ENCODE results near the gene SLC37A2. TPM values are rescaled to one million over a fixed set of nuclear protein-coding genes. Genes with fewer than 3 reads are reported as not detected.
"Not testable (repeated sequence)": the region's sequence is repeated elsewhere in the genome, so short reads cannot be mapped to it uniquely, and the experiment has no call there.

The SLC37A2 gene
- total RNA-seq, 2 experiments from 2014 or later = 0.41 to 0.76 TPM

DNA sequence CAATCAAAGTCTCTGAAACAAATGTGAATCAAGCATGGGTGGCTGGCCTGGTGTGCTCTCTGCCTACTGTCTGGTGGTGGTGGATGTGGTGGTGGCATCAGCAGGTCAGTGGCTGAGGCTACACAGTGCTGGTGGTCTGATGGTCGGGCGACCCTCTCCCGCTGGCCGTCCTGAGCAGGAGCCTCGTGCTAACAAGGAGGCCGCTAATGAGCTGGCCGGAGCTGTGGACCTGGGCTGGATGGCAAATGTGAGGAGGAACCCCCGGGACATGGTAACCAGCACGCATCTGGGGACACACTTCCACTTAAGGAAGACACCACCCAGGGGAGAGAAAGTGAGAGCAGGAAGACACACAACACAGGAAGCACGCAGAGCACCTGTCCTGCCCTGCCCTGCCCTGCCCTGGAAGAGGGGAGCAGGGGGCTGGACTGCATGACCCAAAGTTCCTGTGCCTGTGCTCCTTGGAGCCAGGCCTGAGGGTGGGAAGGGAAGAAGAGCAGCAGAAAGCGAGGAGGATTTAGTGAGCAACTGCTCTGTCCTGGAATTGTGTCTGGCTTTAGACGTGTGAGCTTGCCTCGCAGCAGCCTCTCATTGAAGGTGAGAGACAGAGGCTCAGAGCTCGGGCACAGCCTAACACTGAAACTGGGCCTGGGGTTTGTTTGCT is 23.7 kb downstream of the SLC37A2 start:
- no peak for ATAC-seq
- no peaks in the 10 kb centered on the region for H3K27me3 Mint-ChIP-seq
- ChIA-PET POLR2A (no interaction called here), CTCF (no interaction called here)
- H3K4me1 Mint-ChIP-seq = peaks cover 3% of the 10 kb centered on the region
- no peaks in the 10 kb centered on the region for H3K9me3 Mint-ChIP-seq (ENCODE audit: low read depth)
- no peak overlapping the region for H3K27ac Mint-ChIP-seq
- H3K4me3 Mint-ChIP-seq = no peak overlapping the region
- intact Hi-C loops (cut with DNase I, micrococcal nuclease) = no loop called here
- H3K36me3 Mint-ChIP-seq (ENCODE audit: low read depth) = no peaks in the 10 kb centered on the region
- no peak for DNase-seq

GRCh38 chr11:125088123-125088522 is 25.0 kb downstream of the SLC37A2 start:
- DNase-seq = no peak
- H3K36me3 Mint-ChIP-seq (ENCODE audit: low read depth) = no peaks in the 10 kb centered on the region
- ChIA-PET POLR2A (no interaction called here), CTCF (no interaction called here)
- H3K27ac Mint-ChIP-seq = no peak overlapping the region
- H3K27me3 Mint-ChIP-seq = no peaks in the 10 kb centered on the region
- ATAC-seq = no peak
- intact Hi-C loops (cut with DNase I, micrococcal nuclease) = no loop called here
- peaks cover 3% of the 10 kb centered on the region for H3K4me1 Mint-ChIP-seq
- no peaks in the 10 kb centered on the region for H3K9me3 Mint-ChIP-seq (ENCODE audit: low read depth)
- H3K4me3 Mint-ChIP-seq = no peak overlapping the region

GRCh38 chr11:125088576-125089455 is 25.7 kb downstream of the SLC37A2 start:
- no peaks in the 10 kb centered on the region for H3K27me3 Mint-ChIP-seq
- H3K9me3 Mint-ChIP-seq (ENCODE audit: low read depth) = no peaks in the 10 kb centered on the region
- ATAC-seq (no peak), DNase-seq (no peak)
- H3K4me3 Mint-ChIP-seq = no peak overlapping the region
- no peak overlapping the region for H3K27ac Mint-ChIP-seq
- ChIA-PET CTCF (no interaction called here), POLR2A (no interaction called here)
- intact Hi-C loops (cut with DNase I, micrococcal nuclease) = no loop called here
- H3K36me3 Mint-ChIP-seq (ENCODE audit: low read depth) = no peaks in the 10 kb centered on the region
- H3K4me1 Mint-ChIP-seq = peaks cover 3% of the 10 kb centered on the region

DNA sequence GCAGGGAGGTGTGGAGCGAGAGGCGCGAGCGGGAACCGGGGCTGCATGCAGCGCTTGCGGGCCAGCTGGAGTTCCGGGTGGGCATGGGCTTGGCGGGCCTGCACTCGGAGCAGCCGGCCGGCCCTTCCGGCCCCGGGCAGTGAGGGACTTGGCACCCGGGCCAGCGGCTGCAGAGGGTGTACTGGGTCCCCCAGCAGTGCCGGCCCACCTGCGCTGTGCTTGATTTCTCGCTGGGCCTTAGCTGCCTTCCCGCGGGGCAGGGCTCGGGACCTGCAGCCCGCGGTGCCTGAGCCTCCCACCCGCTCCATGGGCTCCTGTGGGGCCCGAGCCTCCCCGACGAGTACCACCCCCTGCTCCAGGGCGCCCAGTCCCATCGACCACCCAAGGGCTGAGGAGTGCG is 26.4 kb downstream of the SLC37A2 start:
- CTCF ChIA-PET, ATAC-seq: not testable (repeated sequence)

GRCh38 chr11:125090151-125090550 is 27.0 kb downstream of the SLC37A2 start:
- POLR2A ChIA-PET; ATAC-seq; H3K4me3 Mint-ChIP-seq; H3K9me3 Mint-ChIP-seq (ENCODE audit: low read depth); DNase-seq; H3K27ac Mint-ChIP-seq; H3K4me1 Mint-ChIP-seq; H3K27me3 Mint-ChIP-seq; H3K36me3 Mint-ChIP-seq (ENCODE audit: low read depth): not testable (repeated sequence)
- intact Hi-C loops (cut with DNase I, micrococcal nuclease) = loop anchor here in 1 of 2 experiments (5.0 to 10.0 kb wide), 2 partner anchors 257 to 315 kb away; no protein-coding TSS in a partner anchor
- CTCF ChIA-PET = interaction anchor here (1.3 to 1.4 kb wide), 2 partner anchors 14 to 54 kb away, joined by 3 to 4 read pairs; no protein-coding TSS in a partner anchor

More for the DNA sequence above, 26.4 kb downstream of the SLC37A2 start:
- intact Hi-C loops (cut with DNase I, micrococcal nuclease); POLR2A ChIA-PET; H3K27me3 Mint-ChIP-seq; H3K27ac Mint-ChIP-seq; H3K9me3 Mint-ChIP-seq (ENCODE audit: low read depth); H3K4me1 Mint-ChIP-seq; H3K4me3 Mint-ChIP-seq; H3K36me3 Mint-ChIP-seq (ENCODE audit: low read depth); DNase-seq: not testable (repeated sequence)

GRCh38 chr11:125090816-125091215 is 27.7 kb downstream of the SLC37A2 start:
- Mint-ChIP-seq H3K4me1 (peaks cover 3% of the 10 kb centered on the region), H3K4me3 (no peak overlapping the region), H3K27me3 (no peaks in the 10 kb centered on the region), H3K36me3 (ENCODE audit: low read depth) (no peaks in the 10 kb centered on the region), H3K9me3 (ENCODE audit: low read depth) (no peaks in the 10 kb centered on the region), H3K27ac (no peak overlapping the region)
- no peak for DNase-seq
- ChIA-PET CTCF (interaction anchor here (0.7 to 1.8 kb wide), 6 partner anchors 13 to 264 kb away, joined by 3 to 23 read pairs (median 4); no protein-coding TSS in a partner anchor), POLR2A (no interaction called here)
- no peak for ATAC-seq
- intact Hi-C loops (cut with DNase I, micrococcal nuclease) = loop anchor here in 1 of 2 experiments (1.0 to 10.0 kb wide), 3 partner anchors 50 to 314 kb away; no protein-coding TSS in a partner anchor

DNA sequence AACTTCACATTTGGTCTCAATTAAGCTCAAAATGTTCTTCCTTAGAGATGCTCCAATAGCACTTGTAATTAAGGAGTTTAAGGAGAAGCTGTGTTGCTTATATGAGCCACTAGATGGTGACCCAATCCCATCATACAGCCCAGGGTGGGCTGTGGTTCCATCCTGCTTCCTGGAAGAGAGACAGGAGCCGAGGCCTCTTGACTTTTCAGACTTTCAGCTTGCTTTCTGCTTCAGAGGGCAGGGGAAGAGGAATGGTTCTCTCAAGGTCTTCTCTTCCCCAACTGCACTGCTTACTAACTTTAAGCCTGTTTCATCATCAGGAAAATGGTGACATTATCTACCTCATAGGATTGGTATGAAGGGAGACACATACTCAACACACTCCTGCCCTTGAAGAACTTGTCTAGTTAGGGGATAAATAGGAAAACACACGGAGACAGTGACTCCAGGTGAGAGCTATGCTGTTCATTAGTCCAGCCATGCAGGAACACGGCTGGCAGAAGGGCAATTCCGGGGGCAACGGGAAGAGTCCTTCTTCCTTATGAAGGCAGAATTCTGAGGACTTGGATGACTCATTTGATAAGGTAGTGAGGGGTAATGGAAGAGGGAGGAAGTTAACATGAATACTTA is 28.3 kb downstream of the SLC37A2 start:
- intact Hi-C loops (cut with DNase I, micrococcal nuclease) = loop anchor here in 1 of 2 experiments (1.0 to 10.0 kb wide), 3 partner anchors 50 to 313 kb away; no protein-coding TSS in a partner anchor
- POLR2A ChIA-PET = no interaction called here
- peaks cover 3% of the 10 kb centered on the region for H3K4me1 Mint-ChIP-seq

DNA sequence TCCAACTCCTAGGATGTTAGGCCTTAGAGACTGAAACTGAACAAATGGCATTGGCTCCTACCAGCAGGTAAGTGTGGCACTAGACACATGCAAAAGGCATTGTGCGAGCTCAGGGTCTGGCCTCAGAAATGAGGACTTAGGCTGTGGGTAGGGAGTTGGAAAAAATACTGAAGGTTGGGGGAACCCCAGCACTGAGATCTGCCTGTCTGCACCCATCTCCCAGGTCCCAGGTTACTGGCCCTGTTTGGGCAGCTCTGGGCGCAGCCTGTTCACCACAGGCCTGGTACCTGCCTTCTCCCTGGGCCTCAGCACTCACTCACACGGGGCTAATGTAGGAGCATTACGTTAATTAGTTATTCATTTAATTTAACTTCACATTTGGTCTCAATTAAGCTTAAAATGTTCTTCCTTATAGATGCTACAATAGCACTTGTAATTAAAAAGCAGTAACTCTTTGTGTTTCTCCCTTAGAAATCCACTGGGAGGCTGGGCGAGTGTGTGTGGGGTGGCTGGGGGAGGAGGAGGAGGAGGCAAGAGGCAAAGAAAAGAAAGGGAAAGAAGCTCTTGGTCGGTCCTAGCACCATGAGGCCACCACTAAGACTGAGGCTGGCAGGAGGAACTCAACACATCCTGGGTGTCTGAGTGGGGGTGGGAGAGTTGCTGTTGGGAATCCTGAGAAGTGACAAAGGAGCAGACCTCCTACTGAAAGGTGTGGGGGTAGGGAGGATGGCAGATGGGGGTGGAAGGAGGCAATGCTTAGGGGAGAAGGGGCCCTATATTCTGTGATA is 29.0 kb downstream of the SLC37A2 start:
- POLR2A ChIA-PET = no interaction called here
- ATAC-seq (no peak), DNase-seq (no peak)
- H3K4me1 Mint-ChIP-seq = peaks cover 3% of the 10 kb centered on the region
- intact Hi-C loops (cut with DNase I, micrococcal nuclease) = loop anchor here in 1 of 2 experiments (1.0 to 10.0 kb wide), 3 partner anchors 49 to 313 kb away; no protein-coding TSS in a partner anchor
- CTCF ChIA-PET = interaction anchor here (0.8 to 1.8 kb wide), 4 partner anchors 32 to 263 kb away, joined by 3 to 23 read pairs (median 6); no protein-coding TSS in a partner anchor
- no peaks in the 10 kb centered on the region for H3K27me3 Mint-ChIP-seq
- no peak overlapping the region for H3K4me3 Mint-ChIP-seq
- no peaks in the 10 kb centered on the region for H3K9me3 Mint-ChIP-seq (ENCODE audit: low read depth)
- no peak overlapping the region for H3K27ac Mint-ChIP-seq
- H3K36me3 Mint-ChIP-seq (ENCODE audit: low read depth) = no peaks in the 10 kb centered on the region

More for the DNA sequence above, 28.3 kb downstream of the SLC37A2 start:
- CTCF ChIA-PET = interaction anchor here (0.6 to 1.8 kb wide), 8 partner anchors 12 to 263 kb away, joined by 3 to 23 read pairs (median 4); no protein-coding TSS in a partner anchor
- H3K27me3 Mint-ChIP-seq = no peaks in the 10 kb centered on the region
- ATAC-seq (peak; percentile 49), DNase-seq (no peak)
- no peaks in the 10 kb centered on the region for H3K36me3 Mint-ChIP-seq (ENCODE audit: low read depth)
- H3K9me3 Mint-ChIP-seq (ENCODE audit: low read depth) = no peaks in the 10 kb centered on the region
- H3K4me3 Mint-ChIP-seq = no peak overlapping the region
- no peak overlapping the region for H3K27ac Mint-ChIP-seq

DNA sequence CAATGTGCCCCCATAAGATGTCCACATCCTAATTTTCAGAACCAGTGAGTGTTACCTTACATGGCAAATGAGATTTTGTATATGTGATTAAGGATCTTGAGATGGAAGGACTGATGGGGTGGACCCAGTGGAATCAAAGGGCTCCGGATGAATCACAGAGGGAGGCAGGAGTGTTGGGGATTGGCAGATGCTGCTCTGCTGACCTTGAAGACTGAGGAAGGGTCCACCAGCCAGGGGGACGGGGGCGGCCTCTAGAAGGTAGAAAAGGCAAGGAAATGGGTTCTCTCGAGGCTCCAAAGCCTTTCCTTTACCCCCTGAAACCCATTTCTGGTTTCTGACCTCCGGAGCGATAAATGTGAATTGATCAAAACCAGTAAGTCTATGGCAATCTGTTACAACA is 29.6 kb downstream of the SLC37A2 start:
- POLR2A ChIA-PET = no interaction called here
- CTCF ChIA-PET = interaction anchor here (1.6 kb wide), 1 partner anchor 262 kb away, joined by 3 read pairs; no protein-coding TSS in a partner anchor
- H3K27me3 Mint-ChIP-seq = no peaks in the 10 kb centered on the region
- H3K36me3 Mint-ChIP-seq (ENCODE audit: low read depth) = peaks cover 4% of the 10 kb centered on the region
- H3K4me1 Mint-ChIP-seq = peaks cover 3% of the 10 kb centered on the region
- no peaks in the 10 kb centered on the region for H3K9me3 Mint-ChIP-seq (ENCODE audit: low read depth)
- no peak overlapping the region for H3K4me3 Mint-ChIP-seq
- intact Hi-C loops (cut with DNase I, micrococcal nuclease) = loop anchor here in 1 of 2 experiments (5.0 to 10.0 kb wide), 2 partner anchors 255 to 312 kb away; no protein-coding TSS in a partner anchor
- DNase-seq (no peak), ATAC-seq (no peak)
- H3K27ac Mint-ChIP-seq = no peak overlapping the region

DNA sequence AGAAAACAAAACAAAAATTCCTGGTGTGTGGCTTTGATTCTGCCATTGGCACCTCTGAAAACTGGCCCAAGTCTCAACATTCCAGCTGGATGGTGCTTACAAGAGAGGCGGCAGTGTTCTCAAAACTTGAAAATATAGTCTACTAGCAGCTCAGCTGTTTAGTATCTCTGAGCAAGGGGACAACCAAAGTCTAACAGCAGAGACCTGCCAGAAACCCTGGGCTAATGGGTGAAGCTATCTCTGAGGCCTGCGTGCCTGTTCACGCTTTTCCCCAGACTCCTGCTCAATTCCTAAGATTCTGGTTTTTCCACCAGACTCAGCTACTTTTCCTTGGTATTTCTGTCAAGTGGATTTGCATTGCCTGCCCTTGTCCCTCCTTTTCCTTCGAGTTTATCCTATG is 30.4 kb downstream of the SLC37A2 start:
- peaks cover 7% of the 10 kb centered on the region for H3K36me3 Mint-ChIP-seq (ENCODE audit: low read depth)
- H3K27ac Mint-ChIP-seq = no peak overlapping the region
- CTCF ChIA-PET = no interaction called here
- H3K27me3 Mint-ChIP-seq = no peaks in the 10 kb centered on the region
- DNase-seq = no peak
- H3K4me1 Mint-ChIP-seq = peaks cover 3% of the 10 kb centered on the region
- intact Hi-C loops (cut with DNase I, micrococcal nuclease) = loop anchor here in 1 of 2 experiments (5.0 to 10.0 kb wide), 2 partner anchors 254 to 311 kb away; no protein-coding TSS in a partner anchor
- H3K9me3 Mint-ChIP-seq (ENCODE audit: low read depth) = no peaks in the 10 kb centered on the region
- no peak for ATAC-seq
- POLR2A ChIA-PET = no interaction called here
- H3K4me3 Mint-ChIP-seq = no peak overlapping the region
